Type B pancreatic cell (in vitro differentiated cells): ENCODE measurements around the gene PRDM2. TPM values are rescaled to one million over a fixed set of nuclear protein-coding genes. Genes with fewer than 3 reads are reported as not detected.

Source experiments
- DNase-seq: peaks from one replicate; pipeline ENCODE4 v3.0.0; 2021; ENCODE audit warnings: mixed read lengths; ENCODE audit not compliant: unreplicated experiment; ENCODE audit errors: extremely low spot score
- H3K27ac Mint-ChIP-seq: 2 replicates; pipeline ENCODE4 v1.8.0; 2021; ENCODE audit warnings: mild to moderate bottlenecking, mixed read lengths
- H3K27me3 Mint-ChIP-seq: 2 replicates; pipeline ENCODE4 v1.8.0; 2021; ENCODE audit warnings: mixed read lengths
- H3K36me3 Mint-ChIP-seq: 2 replicates; pipeline ENCODE4 v1.8.0; 2021; ENCODE audit warnings: mixed read lengths
- H3K4me1 Mint-ChIP-seq: one replicate; pipeline ENCODE4 v1.8.0; 2021; ENCODE audit warnings: mixed read lengths; ENCODE audit not compliant: unreplicated experiment
- H3K4me3 Mint-ChIP-seq: 2 replicates; pipeline ENCODE4 v1.8.0; 2021; ENCODE audit warnings: mild to moderate bottlenecking, mixed read lengths
- H3K9me3 Mint-ChIP-seq: 2 replicates; pipeline ENCODE4 v1.8.0; 2021; ENCODE audit warnings: mixed read lengths
- CTCF ChIP-seq: fragments of 200-600 bp; sonication (generic); conservative IDR thresholded peaks from 2 replicates; pipeline ENCODE4 v1.5.0; 2021; ENCODE audit warnings: antibody characterized with exemption, mild to moderate bottlenecking
- total RNA-seq: library from RNA; stranded (reverse); gene quantifications from 2 replicates; pipeline ENCODE4 v1.2.1, GENCODE V29; 2021; ENCODE audit warnings: low replicate concordance

PRDM2 gene
- total RNA-seq, 1 donor from 2014 or later: 44.6 TPM

- no peak overlapping the region for H3K4me3 Mint-ChIP-seq
- peaks cover 3% of the 10 kb centered on the region for H3K4me1 Mint-ChIP-seq
- DNase-seq: no peak
- H3K9me3 Mint-ChIP-seq: no peaks in the 10 kb centered on the region
- H3K27me3 Mint-ChIP-seq: no peaks in the 10 kb centered on the region
- no peaks in the 10 kb centered on the region for H3K36me3 Mint-ChIP-seq
- no peak overlapping the region for H3K27ac Mint-ChIP-seq
- no peak for TF ChIP-seq CTCF
Measured at GRCh38 chr1:13808729-13809131, 108.7 kb downstream of the PRDM2 start.

- no peak for TF ChIP-seq CTCF
- Mint-ChIP-seq H3K27ac (no peak overlapping the region), H3K4me3 (no peak overlapping the region), H3K27me3 (no peaks in the 10 kb centered on the region), H3K4me1 (peaks cover 3% of the 10 kb centered on the region), H3K9me3 (no peaks in the 10 kb centered on the region), H3K36me3 (no peaks in the 10 kb centered on the region)
- no peak for DNase-seq
Measured at GRCh38 chr1:13809461-13810159, 109.6 kb downstream of the PRDM2 start.

GRCh38 chr1:13812456-13813397, 112.7 kb downstream of the PRDM2 start:
- Mint-ChIP-seq H3K9me3 (no peaks in the 10 kb centered on the region), H3K27me3 (no peaks in the 10 kb centered on the region), H3K4me1 (no peaks in the 10 kb centered on the region), H3K27ac (no peak overlapping the region), H3K36me3 (no peaks in the 10 kb centered on the region), H3K4me3 (no peak overlapping the region)
- DNase-seq: no peak
- TF ChIP-seq CTCF: no peak

- H3K4me3 Mint-ChIP-seq: no peak overlapping the region
- TF ChIP-seq CTCF: peak; percentile 80
- H3K27ac Mint-ChIP-seq: no peak overlapping the region
- DNase-seq: no peak
- no peaks in the 10 kb centered on the region for H3K27me3 Mint-ChIP-seq
- H3K36me3 Mint-ChIP-seq: no peaks in the 10 kb centered on the region
- no peaks in the 10 kb centered on the region for H3K4me1 Mint-ChIP-seq
- no peaks in the 10 kb centered on the region for H3K9me3 Mint-ChIP-seq
Measured at GRCh38 chr1:13813398-13814012, 113.5 kb downstream of the PRDM2 start.

GRCh38 chr1:13814131-13814530, 114.1 kb downstream of the PRDM2 start:
- Mint-ChIP-seq H3K4me3 (no peak overlapping the region), H3K27me3 (no peaks in the 10 kb centered on the region), H3K9me3 (no peaks in the 10 kb centered on the region), H3K27ac (no peak overlapping the region), H3K4me1 (no peaks in the 10 kb centered on the region), H3K36me3 (no peaks in the 10 kb centered on the region)
- DNase-seq: no peak
- no peak for TF ChIP-seq CTCF
